Neural cell (in vitro differentiated cells): ENCODE results near the gene GH1. TPM values are rescaled to one million over a fixed set of nuclear protein-coding genes. Genes with fewer than 3 reads are reported as not detected.

Source experiments
- H2AFZ ChIP-seq: fragments of 200-600, 300-800 bp; sonication (generic), shearing (Covaris generic); 2 replicates; pipeline ENCODE4 v1.6.0; 2014; ENCODE audit warnings: low read depth, mild to moderate bottlenecking, antibody characterized with exemption, low read length, moderate library complexity
- H3F3A ChIP-seq: fragments of 200-600 bp; shearing (Covaris generic); 2 replicates; pipeline ENCODE4 v1.6.1; 2016; ENCODE audit warnings: mild to moderate bottlenecking, moderate library complexity, mixed read lengths, antibody characterized with exemption, low read length; ENCODE audit not compliant: insufficient read depth, poor library complexity, severe bottlenecking
- H3K27ac ChIP-seq: fragments of 200-600, 300-800 bp; sonication (generic), shearing (Covaris generic); 2 replicates; pipeline ENCODE4 v1.5.1; 2014; ENCODE audit warnings: mild to moderate bottlenecking, low read length, moderate library complexity
- H3K27me3 ChIP-seq: fragments of 300-800, 200-600 bp; sonication (generic), shearing (Covaris generic); 2 replicates; pipeline ENCODE4 v1.6.0; 2014; ENCODE audit warnings: mild to moderate bottlenecking, low read depth, low read length, moderate library complexity; ENCODE audit not compliant: insufficient read depth
- H3K36me3 ChIP-seq: fragments of 300-800, 200-600 bp; sonication (generic), shearing (Covaris generic); 2 replicates; pipeline ENCODE4 v1.5.1; 2014; ENCODE audit warnings: mild to moderate bottlenecking, antibody characterized with exemption, low read length, moderate library complexity; ENCODE audit not compliant: insufficient read depth
- H3K4me2 ChIP-seq: fragments of 300-800, 200-600 bp; sonication (generic), shearing (Covaris generic); 2 replicates; pipeline ENCODE4 v1.6.0; 2014; ENCODE audit warnings: mild to moderate bottlenecking, low read length
- H3K4me3 ChIP-seq: fragments of 300-800, 200-600 bp; sonication (generic), shearing (Covaris generic); 2 replicates; pipeline ENCODE4 v1.5.1; 2014; ENCODE audit warnings: mild to moderate bottlenecking, low read length, moderate library complexity
- H3K79me2 ChIP-seq: fragments of 200-600 bp; shearing (Covaris generic); replicated peaks from 2 replicates; pipeline ENCODE4 v1.6.0; 2014; ENCODE audit warnings: mild to moderate bottlenecking, low read length, moderate library complexity; ENCODE audit not compliant: insufficient read depth
- H3K9ac ChIP-seq: fragments of 300-800, 200-600 bp; sonication (generic), shearing (Covaris generic); 2 replicates; pipeline ENCODE4 v1.6.1; 2016; ENCODE audit warnings: mild to moderate bottlenecking, low read length, mixed read lengths
- H3K9me2 ChIP-seq: fragments of 200-600 bp; shearing (Covaris generic); 2 replicates; pipeline ENCODE4 v1.6.1; 2016; ENCODE audit warnings: mild to moderate bottlenecking, low read length, mixed read lengths; ENCODE audit not compliant: insufficient read depth
- H3K9me3 ChIP-seq: fragments of 200-600, 300-800 bp; sonication (generic), shearing (Covaris generic); 2 replicates; pipeline ENCODE4 v1.6.1; 2016; ENCODE audit warnings: mild to moderate bottlenecking, mixed run types, low read length, moderate library complexity, mixed read lengths
- H4K20me1 ChIP-seq: fragments of 200-600 bp; shearing (Covaris generic); 2 replicates; pipeline ENCODE4 v1.6.1; 2016; ENCODE audit warnings: mild to moderate bottlenecking, mixed run types; ENCODE audit not compliant: insufficient read depth
- CTCF ChIP-seq: fragments of 450-650 bp; IDR thresholded peaks from 2 replicates; pipeline ENCODE4 v1.5.1; 2014; ENCODE audit warnings: antibody characterized with exemption, mild to moderate bottlenecking, moderate library complexity; ENCODE audit not compliant: poor library complexity, severe bottlenecking
- EP300 ChIP-seq: fragments of 450-650 bp; conservative IDR thresholded peaks from 2 replicates; pipeline ENCODE4 v1.6.1; 2014; ENCODE audit warnings: antibody characterized with exemption, mild to moderate bottlenecking, moderate library complexity; ENCODE audit not compliant: poor library complexity, severe bottlenecking
- EZH2 ChIP-seq: fragments of 200-600, 300-800 bp; shearing (Covaris generic), sonication (generic); IDR thresholded peaks from 2 replicates; pipeline ENCODE4 v1.6.1; 2014; ENCODE audit warnings: antibody characterized with exemption, low read length, borderline replicate concordance, mild to moderate bottlenecking; ENCODE audit not compliant: insufficient read depth, poor library complexity, severe bottlenecking
- MXI1 ChIP-seq: fragments of 450-650 bp; conservative IDR thresholded peaks from 2 replicates; pipeline ENCODE4 v1.6.1; 2014; ENCODE audit warnings: antibody characterized with exemption, mild to moderate bottlenecking; ENCODE audit not compliant: poor library complexity, severe bottlenecking
- POLR2AphosphoS5 ChIP-seq: IDR thresholded peaks from 2 replicates; pipeline ENCODE4 v1.6.1; 2012
- RAD21 ChIP-seq: fragments of 450-650 bp; conservative IDR thresholded peaks from 2 replicates; pipeline ENCODE4 v1.6.1; 2014; ENCODE audit warnings: antibody characterized with exemption, mild to moderate bottlenecking, moderate library complexity
- REST ChIP-seq: IDR thresholded peaks from 2 replicates; pipeline ENCODE4 v1.6.1; 2012; ENCODE audit warnings: borderline replicate concordance
- SMC3 ChIP-seq: fragments of 450-650 bp; conservative IDR thresholded peaks from 2 replicates; pipeline ENCODE4 v1.6.1; 2014; ENCODE audit warnings: antibody characterized with exemption, mild to moderate bottlenecking, moderate library complexity; ENCODE audit not compliant: poor library complexity
- TAF1 ChIP-seq: IDR thresholded peaks from 2 replicates; pipeline ENCODE4 v1.6.1; 2012; ENCODE audit warnings: low read depth
- polyA plus RNA-seq: library from polyadenylated mRNA; depleted of rRNA; stranded (reverse); fragments of >200 nt; gene quantifications from 2 replicates; pipeline ENCODE4 v1.2.3, GENCODE V29; 2014

Gene GH1
- polyA plus RNA-seq, 1 donor from 2014 or later = not detected

DNA sequence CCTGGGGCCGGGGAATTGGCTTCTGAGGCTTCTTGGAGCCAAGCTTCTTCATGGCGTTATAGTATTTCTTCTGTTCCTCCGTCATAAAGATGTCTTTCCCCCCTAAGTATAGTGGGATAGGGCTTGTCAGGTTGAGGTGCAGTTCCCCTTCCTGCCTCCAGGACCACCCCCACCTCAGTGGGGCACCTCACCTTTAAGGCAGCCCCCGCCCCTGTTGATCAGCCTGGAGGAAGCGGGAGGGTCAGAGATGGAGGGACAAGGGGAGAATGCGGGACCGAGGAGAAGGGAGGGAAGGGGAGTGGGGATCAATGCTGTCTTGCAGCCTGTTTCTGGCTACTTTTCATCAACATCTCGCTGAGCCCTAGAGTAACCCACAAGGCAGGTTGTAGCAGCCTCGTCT lies 25.1 kb upstream of the GH1 start:
- Histone ChIP-seq H3K4me2 (no peak overlapping the region), H3F3A (no peaks in the 10 kb centered on the region), H3K9ac (no peak overlapping the region), H3K79me2 (no peaks in the 10 kb centered on the region), H3K9me2 (no peaks in the 10 kb centered on the region), H3K27me3 (no peaks in the 10 kb centered on the region), H3K36me3 (no peaks in the 10 kb centered on the region), H2AFZ (no peak overlapping the region), H4K20me1 (no peaks in the 10 kb centered on the region), H3K9me3 (peaks cover 3% of the 10 kb centered on the region), H3K4me3 (no peak overlapping the region), H3K27ac (no peak overlapping the region)
- TF ChIP-seq REST (no peak), EP300 (no peak), EZH2 (no peak), SMC3 (no peak)

DNA sequence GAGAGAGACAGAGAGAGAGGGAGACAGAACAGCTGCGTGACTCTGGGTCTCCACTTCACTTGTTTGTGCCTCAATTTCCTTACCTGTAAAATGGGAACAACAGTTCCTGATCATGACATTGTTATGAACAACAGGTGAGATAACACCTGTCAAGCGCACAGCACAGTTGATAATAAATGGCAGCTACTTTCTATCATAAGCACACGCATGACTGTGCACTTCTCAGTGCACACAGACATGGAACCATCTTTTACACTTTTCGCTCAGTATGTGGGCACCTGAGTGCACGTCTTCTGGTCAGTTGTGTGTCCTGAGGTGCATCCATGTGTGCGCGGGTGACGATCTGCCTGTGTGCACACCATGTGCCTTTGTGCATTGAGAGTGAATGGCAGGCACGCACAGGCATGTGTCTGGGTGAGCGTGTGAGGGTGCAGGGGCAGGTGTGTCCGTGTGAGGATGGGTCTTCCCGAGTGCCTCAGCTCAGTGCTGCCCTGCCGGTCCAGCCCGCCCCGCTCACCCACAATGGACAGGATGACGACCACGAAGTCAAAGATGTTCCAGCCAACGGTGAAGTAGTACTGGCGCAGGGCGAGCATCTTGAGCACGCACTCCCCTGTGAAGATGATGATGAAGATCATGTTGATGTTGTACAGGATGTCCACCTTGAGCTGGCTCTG lies 23.8 kb upstream of the GH1 start:
- Histone ChIP-seq H3K4me2 (no peak overlapping the region), H4K20me1 (no peaks in the 10 kb centered on the region), H3F3A (no peaks in the 10 kb centered on the region), H3K4me3 (no peak overlapping the region), H3K9me3 (peaks cover 3% of the 10 kb centered on the region), H3K9me2 (no peaks in the 10 kb centered on the region), H2AFZ (no peak overlapping the region), H3K79me2 (no peaks in the 10 kb centered on the region), H3K36me3 (no peaks in the 10 kb centered on the region), H3K27me3 (no peaks in the 10 kb centered on the region), H3K27ac (no peak overlapping the region), H3K9ac (no peak overlapping the region)
- TF ChIP-seq REST = no peak
- no peak for TF ChIP-seq TAF1
- no peak for TF ChIP-seq EZH2
- no peak for TF ChIP-seq SMC3
- TF ChIP-seq MXI1 = no peak
- no peak for TF ChIP-seq RAD21
- no peak for TF ChIP-seq EP300
- TF ChIP-seq POLR2AphosphoS5 = no peak
- no peak for TF ChIP-seq CTCF
